Fibroblast of lung (primary cell): ENCODE results near the gene ICAM2.

ENCODE experiments used
- CTCF ChIP-seq, 2 donors: IDR thresholded peaks in 1 of 2; conservative IDR thresholded peaks in 1 of 2; 1 replicate in 1 of 2; 2 replicates in 1 of 2; pipeline ENCODE4 v1.5.1; 2011 to 2012; ENCODE audit warnings: low read length in 2 of 2, control low read depth in 1 of 2, inconsistent platforms in 1 of 2, low read depth in 1 of 2, mild to moderate bottlenecking in 1 of 2
- EZH2 ChIP-seq: IDR thresholded peaks from 2 replicates; pipeline ENCODE4 v1.5.1; 2012; ENCODE audit warnings: low read length, control low read depth, mild to moderate bottlenecking; ENCODE audit errors: missing control alignments

DNA sequence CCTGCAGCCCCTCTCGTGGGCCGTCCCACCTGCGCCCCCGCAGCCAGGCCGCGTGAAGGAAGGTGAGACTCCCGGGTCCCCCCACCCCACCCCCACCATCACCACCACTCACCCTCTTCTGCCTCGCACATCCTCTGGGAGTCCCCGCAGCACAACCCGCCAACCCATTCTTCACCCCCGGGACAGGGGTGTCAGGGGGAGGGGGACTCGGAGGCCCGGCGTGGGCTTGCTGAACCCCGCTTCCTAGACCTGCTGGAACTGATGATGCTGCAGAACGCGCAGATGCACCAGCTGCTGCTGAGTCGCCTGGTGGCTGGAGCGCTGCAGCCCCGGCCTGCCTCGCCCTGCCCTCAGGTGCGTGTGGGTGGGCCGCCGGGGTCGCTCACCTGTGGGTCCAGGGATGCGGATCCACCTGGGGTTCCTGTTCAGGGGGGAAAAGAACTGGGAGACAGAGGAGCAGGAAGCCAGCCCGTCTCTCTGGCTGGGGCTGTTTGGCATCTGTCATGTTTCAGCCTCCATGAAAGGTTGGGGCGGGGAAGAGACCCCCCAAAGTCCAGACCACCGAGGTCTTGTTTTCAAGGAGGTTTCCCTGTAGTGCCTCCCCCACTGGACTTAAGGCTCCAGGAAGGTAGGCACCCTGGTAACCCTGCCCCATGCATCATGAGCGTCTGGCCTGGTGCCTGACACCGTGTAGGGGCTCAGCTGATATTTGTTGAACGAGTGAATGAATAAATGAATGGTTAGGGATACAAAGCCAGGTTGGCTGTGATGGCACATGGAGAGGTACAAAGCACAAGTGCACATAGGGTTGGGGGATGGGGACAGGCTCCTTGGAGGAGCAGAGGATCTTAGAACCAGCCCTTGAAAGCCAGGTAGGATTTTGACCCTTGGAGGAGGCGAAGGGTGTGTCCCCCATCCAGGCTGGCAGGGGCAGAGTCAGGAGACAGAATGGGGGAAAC is 21.4 kb downstream of the ICAM2 start:
- no peak for TF ChIP-seq CTCF (conservative IDR thresholded peaks at IDR 0.05 in 1 of 2, IDR thresholded peaks at IDR 0.05 in 1 of 2; ENCODE audit: low read depth in 1 of 2, low read length in 2 of 2)
- no peak for TF ChIP-seq EZH2
